OCI-LY7 (cell line): ENCODE results near the gene CRHR2. TPM values are rescaled to one million over a fixed set of nuclear protein-coding genes. Genes with fewer than 3 reads are reported as not detected.

Experiments used
- BruUV-seq: library from RNA; stranded (reverse); fragments of 400-500 nt; replicated peaks from 2 replicates; lab custom pipeline; 2021; lab: Mats Ljungman, UMichigan
- CTCF ChIA-PET: fragments of 300-600 bp; sonication (Branson Sonifier 250); formaldehyde crosslinking; loops from one replicate; lab custom pipeline; 2022; ENCODE audit warnings: antibody characterized with exemption; ENCODE audit not compliant: unreplicated experiment; lab: Charles Lee
- POLR2A ChIA-PET: fragments of 300-600 bp; sonication (Branson Sonifier 250); formaldehyde crosslinking; loops from one replicate; lab custom pipeline; 2022; ENCODE audit warnings: antibody characterized with exemption; lab: Charles Lee
- DNase-seq: peaks from one replicate; pipeline ENCODE4 v3.0.0-alpha.2; 2015; ENCODE audit warnings: low spot score
- H2AFZ ChIP-seq: fragments of 200-600 bp; sonication (generic), shearing (Covaris generic); 2 replicates; pipeline ENCODE4 v1.6.1; 2014; ENCODE audit warnings: mild to moderate bottlenecking, antibody characterized with exemption, low read length, moderate library complexity
- H3K27ac ChIP-seq: fragments of 200-600 bp; sonication (generic); 2 replicates; pipeline ENCODE4 v1.5.1; 2014; ENCODE audit warnings: mixed run types, low read depth, mild to moderate bottlenecking, moderate library complexity, low read length, inconsistent platforms; ENCODE audit not compliant: poor library complexity, severe bottlenecking
- H3K36me3 ChIP-seq: fragments of 200-600 bp; sonication (generic); 2 replicates; pipeline ENCODE4 v1.6.1; 2014; ENCODE audit warnings: mild to moderate bottlenecking, antibody characterized with exemption, low read length, moderate library complexity, mixed read lengths; ENCODE audit not compliant: insufficient read depth
- H3K4me1 ChIP-seq: fragments of 200-600 bp; sonication (generic); 2 replicates; pipeline ENCODE4 v1.5.1; 2014; ENCODE audit warnings: mild to moderate bottlenecking, low read length; ENCODE audit not compliant: insufficient read depth, poor library complexity, severe bottlenecking
- H3K4me2 ChIP-seq: fragments of 200-600 bp; sonication (generic); 2 replicates; pipeline ENCODE4 v1.6.1; 2014; ENCODE audit warnings: mild to moderate bottlenecking, low read length
- H3K4me3 ChIP-seq: fragments of 200-600 bp; sonication (generic); 2 replicates; pipeline ENCODE4 v1.5.1; 2014; ENCODE audit warnings: mild to moderate bottlenecking, low read depth, low read length; ENCODE audit not compliant: poor library complexity, severe bottlenecking
- H3K79me2 ChIP-seq: fragments of 200-600 bp; sonication (generic); 2 replicates; pipeline ENCODE4 v1.6.1; 2016; ENCODE audit warnings: low read depth, mild to moderate bottlenecking, low read length, moderate library complexity, mixed read lengths; ENCODE audit not compliant: insufficient read depth
- H3K9me2 ChIP-seq: fragments of 200-600 bp; sonication (generic); 2 replicates; pipeline ENCODE4 v1.6.1; 2016; ENCODE audit warnings: mild to moderate bottlenecking, low read length, mixed read lengths; ENCODE audit not compliant: insufficient read depth
- H3K9me3 ChIP-seq: fragments of 200-600 bp; sonication (generic); 2 replicates; pipeline ENCODE4 v1.6.1; 2014; ENCODE audit warnings: mild to moderate bottlenecking, mixed run types, low read length, mixed read lengths
- H4K20me1 ChIP-seq: fragments of 200-600 bp; sonication (generic); 2 replicates; pipeline ENCODE4 v1.6.1; 2014; ENCODE audit warnings: mild to moderate bottlenecking, antibody characterized with exemption, low read length, moderate library complexity, mixed read lengths; ENCODE audit not compliant: insufficient read depth
- CTCF ChIP-seq: fragments of 200-600 bp; sonication (generic); conservative IDR thresholded peaks from 2 replicates; pipeline ENCODE4 v1.5.1; 2014; ENCODE audit warnings: mild to moderate bottlenecking, antibody characterized with exemption, low read length, moderate library complexity, mixed read lengths
- EZH2phosphoT487 ChIP-seq: fragments of 200-600 bp; sonication (generic); IDR thresholded peaks from 2 replicates; pipeline ENCODE4 v1.6.1; 2018; ENCODE audit warnings: low read depth, borderline replicate concordance, mild to moderate bottlenecking, mixed run types, antibody characterized with exemption, low read length, moderate library complexity, mixed read lengths
- intact Hi-C: fragments of 100-400 bp; cut with micrococcal nuclease; formaldehyde crosslinking; loops from one replicate; pipeline ENCODE4 v1.10.0; 2022; ENCODE audit not compliant: unreplicated experiment
- total RNA-seq, 2 experiments: library from RNA; depleted of rRNA in 1 of 2; stranded (reverse); fragments of >200 nt in 1 of 2; shearing (Covaris generic) in 1 of 2; gene quantifications; 2 replicates each; pipeline ENCODE4 v1.2.3, GENCODE V29; 2014 to 2022

CRHR2 gene
- total RNA-seq, 2 experiments from 2014 or later = not detected

- CTCF ChIA-PET = interaction anchor here (1.7 kb wide), 1 partner anchor 11 kb away, joined by 5 read pairs; no protein-coding TSS in a partner anchor
- no peak for DNase-seq
- no TSS peak for BruUV-seq
Observed at GRCh38 chr7:30618961-30619360, 63.3 kb downstream of the CRHR2 start.

GRCh38 chr7:30618080-30618676 lies 64.1 kb downstream of the CRHR2 start:
- no peak overlapping the region for H2AFZ ChIP-seq
- peaks cover 27% of the 10 kb centered on the region; the same call in 1 of the 2 replicates for H3K79me2 ChIP-seq
- ChIA-PET CTCF (interaction anchor here (0.6 kb wide), 1 partner anchor 10 kb away, joined by 3 read pairs; no protein-coding TSS in a partner anchor), POLR2A (interaction anchor here (0.6 to 1.5 kb wide), 3 partner anchors 12 to 21 kb away, joined by 3 to 6 read pairs (median 4); no protein-coding TSS in a partner anchor)
- peaks cover 99% of the 10 kb centered on the region for H3K36me3 ChIP-seq
- H3K9me2 ChIP-seq = no peaks in the 10 kb centered on the region
- no TSS peak for BruUV-seq
- H3K4me2 ChIP-seq = no peak overlapping the region
- H3K27ac ChIP-seq = no peak overlapping the region
- H3K4me3 ChIP-seq = no peak overlapping the region
- no peaks in the 10 kb centered on the region for H3K9me3 ChIP-seq
- H4K20me1 ChIP-seq = peaks cover 8% of the 10 kb centered on the region; the same call in 1 of the 2 replicates
- intact Hi-C loops = loop anchor here (1.0 kb wide), 1 partner anchor 9 kb away; no protein-coding TSS in a partner anchor
- no peak for DNase-seq
- TF ChIP-seq EZH2phosphoT487 = no peak
- TF ChIP-seq CTCF = no peak
- no peaks in the 10 kb centered on the region for H3K4me1 ChIP-seq

More at GRCh38 chr7:30618961-30619360, 63.3 kb downstream of the CRHR2 start:
- Histone ChIP-seq H3K27ac (no peak overlapping the region), H3K4me1 (no peaks in the 10 kb centered on the region), H4K20me1 (peaks cover 7% of the 10 kb centered on the region; the same call in 1 of the 2 replicates), H2AFZ (no peak overlapping the region), H3K36me3 (peaks cover 99% of the 10 kb centered on the region), H3K9me3 (no peaks in the 10 kb centered on the region), H3K4me2 (no peak overlapping the region), H3K9me2 (no peaks in the 10 kb centered on the region), H3K4me3 (no peak overlapping the region), H3K79me2 (peaks cover 24% of the 10 kb centered on the region; the same call in 1 of the 2 replicates)
- POLR2A ChIA-PET = interaction anchor here (0.6 to 1.5 kb wide), 6 partner anchors 10 to 16 kb away, joined by 3 to 9 read pairs (median 6); no protein-coding TSS in a partner anchor
- TF ChIP-seq CTCF = no peak
- intact Hi-C loops = loop anchor here (1.0 kb wide), 1 partner anchor 10 kb away; no protein-coding TSS in a partner anchor

- H3K27ac ChIP-seq = no peak overlapping the region
Observed at GRCh38 chr7:30617359-30617758, 64.9 kb downstream of the CRHR2 start.

More at GRCh38 chr7:30617359-30617758, 64.9 kb downstream of the CRHR2 start:
- BruUV-seq = no TSS peak
- H3K9me2 ChIP-seq = no peaks in the 10 kb centered on the region
- no peak for DNase-seq
- TF ChIP-seq CTCF = no peak
- no peak for TF ChIP-seq EZH2phosphoT487
- no peak overlapping the region for H3K4me3 ChIP-seq
- H3K4me2 ChIP-seq = no peak overlapping the region
- ChIA-PET POLR2A (interaction anchor here (0.7 kb wide), 1 partner anchor 86 kb away, joined by 3 read pairs; no protein-coding TSS in a partner anchor), CTCF (no interaction called here)
- peaks cover 8% of the 10 kb centered on the region; the same call in 1 of the 2 replicates for H4K20me1 ChIP-seq
- H3K79me2 ChIP-seq = peaks cover 27% of the 10 kb centered on the region; the same call in 1 of the 2 replicates
- intact Hi-C loops = loop anchor here (2.0 kb wide), 1 partner anchor 19 kb away; no protein-coding TSS in a partner anchor
- peaks cover 99% of the 10 kb centered on the region for H3K36me3 ChIP-seq
- H2AFZ ChIP-seq = no peak overlapping the region
- H3K4me1 ChIP-seq = no peaks in the 10 kb centered on the region
- H3K9me3 ChIP-seq = no peaks in the 10 kb centered on the region
